K562 (cell line): Measurements from ENCODE around the gene GTPBP2. TPM values are rescaled to one million over a fixed set of nuclear protein-coding genes. Genes with fewer than 3 reads are reported as not detected.
A peak's percentile ranks its signal among the peaks of the same experiment; 100 is the strongest.

Experiments used
- AFF1 ChIP-seq, 2 experiments: fragments of 450-650 bp; IDR thresholded peaks; 2 replicates each; pipeline ENCODE4 v1.6.1; 2018; ENCODE audit warnings: mild to moderate bottlenecking in 2 of 2, low read depth in 1 of 2; ENCODE audit not compliant: partially characterized antibody in 2 of 2
- CC2D1A ChIP-seq: fragments of 450-650 bp; IDR thresholded peaks from 2 replicates; pipeline ENCODE4 v1.6.1; 2017; ENCODE audit warnings: mild to moderate bottlenecking
- IRF1 ChIP-seq: sonication (generic); formaldehyde crosslinking; IDR thresholded peaks from 2 replicates; pipeline ENCODE4 v1.8.0; 2022; ENCODE audit warnings: missing genetic modification reagents, mild to moderate bottlenecking, borderline replicate concordance
- KLF10 ChIP-seq: fragments of 250-450 bp; sonication (Bioruptor Pico); IDR thresholded peaks from 2 replicates; pipeline ENCODE4 v1.6.1; 2021; ENCODE audit warnings: matching md5 sums
- PHF8 ChIP-seq: fragments of 200-600 bp; sonication (generic); IDR thresholded peaks from 2 replicates; pipeline ENCODE4 v1.6.1; 2012; ENCODE audit warnings: mixed run types, mild to moderate bottlenecking, inconsistent platforms, low read length, moderate library complexity, borderline replicate concordance
- RBBP5 ChIP-seq: fragments of 200-600 bp; sonication (generic); IDR thresholded peaks from 2 replicates; pipeline ENCODE4 v1.6.1; 2012; ENCODE audit warnings: borderline replicate concordance, mild to moderate bottlenecking, low read length, control low read depth, inconsistent platforms; ENCODE audit not compliant: insufficient read depth, poor library complexity, severe bottlenecking
- RBM34 ChIP-seq: fragments of 200-400 bp; formaldehyde crosslinking; IDR thresholded peaks from 2 replicates; pipeline ENCODE4 v1.6.1; 2018; ENCODE audit warnings: low read length, borderline replicate concordance; ENCODE audit not compliant: insufficient read depth
- SMC3 ChIP-seq: conservative IDR thresholded peaks from 2 replicates; pipeline ENCODE4 v1.6.1; 2011; ENCODE audit warnings: low read depth, low read length, improper control_type of control experiment; ENCODE audit not compliant: insufficient read depth
- U2AF2 ChIP-seq: fragments of 200-400 bp; formaldehyde crosslinking; optimal IDR thresholded peaks from 2 replicates; pipeline ENCODE3; 2017; ENCODE audit warnings: low read depth, mild to moderate bottlenecking, low read length
- ZBTB33 ChIP-seq: sonication (generic); formaldehyde crosslinking; IDR thresholded peaks from 2 replicates; pipeline ENCODE4 v1.8.1; 2023; ENCODE audit warnings: mild to moderate bottlenecking, missing genetic modification reagents
- ZNF184 ChIP-seq: sonication (generic); formaldehyde crosslinking; IDR thresholded peaks from 2 replicates; pipeline ENCODE4 v1.5.0; 2020; ENCODE audit warnings: missing genetic modification reagents
- ZNF584 ChIP-seq: fragments of 200-800 bp; sonication (Bioruptor generic); IDR thresholded peaks from 2 replicates; pipeline ENCODE4 v1.6.1; 2016; ENCODE audit warnings: low read depth, mild to moderate bottlenecking, missing genetic modification characterization, missing compliant biosample characterization
- ZNF592 ChIP-seq: fragments of 450-650 bp; IDR thresholded peaks from 2 replicates; pipeline ENCODE4 v1.6.1; 2017; ENCODE audit warnings: antibody characterized with exemption, mild to moderate bottlenecking
- polyA plus RNA-seq, 8 experiments: library from polyadenylated mRNA; depleted of rRNA in 4 of 8; stranded (reverse) in 5 of 8; unstranded in 3 of 8; fragments of >200 nt; fragmentation: Nextera tagmentation in 2 of 8; fragmentation: Illumina TruSeq in 1 of 8; extraction: Ambion mirVana in 2 of 8; extraction: Trizol in 1 of 8; gene quantifications; 2 replicates each; pipeline versions ENCODE4 v1.2.1 to v1.2.3, GENCODE V29; 2011 to 2014; ENCODE audit warnings: inconsistent platforms in 1 of 8, missing spikeins in 1 of 8
- total RNA-seq, 7 experiments: library from RNA; depleted of rRNA in 6 of 7; stranded (reverse); fragments of >200 nt in 6 of 7; fragmentation: Illumina TruSeq in 2 of 7; extraction: Trizol in 2 of 7; gene quantifications; 2 replicates each; pipeline versions ENCODE4 v1.2.1 to v1.2.3, GENCODE V29; 2011 to 2021; ENCODE audit warnings: low replicate concordance in 1 of 7

Gene GTPBP2
- total and polyA plus RNA-seq, 9 of the 15 experiments (the other 6 are each of a cell fraction or from before 2014, with no cell fraction given) = 48.4 to 196 (median 111) TPM

GRCh38 chr6:43627008-43627825 is 1.8 kb downstream of the GTPBP2 start (continued):
- peak; percentile 86 to 97 for TF ChIP-seq AFF1 (IDR thresholded peaks at IDR 0.05; ENCODE audit: low read depth in 1 of 2, partially characterized antibody in 2 of 2)
- TF ChIP-seq RBBP5 = peak; percentile 25
- TF ChIP-seq ZBTB33 (CRISPR knock-in tag) = peak; percentile 40; the same call in 1 of the 2 replicates
- no peak for TF ChIP-seq SMC3
- no peak for TF ChIP-seq RBM34
- no peak for TF ChIP-seq ZNF592
- no peak for TF ChIP-seq ZNF184 (CRISPR knock-in tag)
- peak; percentile 84 for TF ChIP-seq ZNF584 (CRISPR knock-in tag)
- TF ChIP-seq IRF1 = no peak
- TF ChIP-seq PHF8 = peak; percentile 21; the same call in 1 of the 2 replicates
- no peak for TF ChIP-seq U2AF2
- no peak for TF ChIP-seq CC2D1A
- TF ChIP-seq KLF10 (CRISPR knock-in tag) = no peak; the same call in 1 of the 2 replicates
